K562 (cell line): ENCODE data around the gene MCC. TPM values are rescaled to one million over a fixed set of nuclear protein-coding genes. Genes with fewer than 3 reads are reported as not detected.

Experiments
- ATAC-seq: fragments of 200-7000 bp; cut with Tn5 transposase; 3 replicates; pipeline ENCODE4 v1.9.1; 2020; ENCODE audit warnings: moderate library complexity
- BruUV-seq: library from RNA; stranded (reverse); fragments of 400-500 nt; replicated peaks from 2 replicates; lab custom pipeline; 2021; lab: Mats Ljungman, UMichigan
- CTCF ChIA-PET: fragments of 300-600 bp; formaldehyde crosslinking; extraction: SDS; loops from one replicate; lab custom pipeline; 2021; ENCODE audit warnings: low intra/inter-chr PET ratio; lab: Yijun Ruan, JAX
- POLR2A ChIA-PET: fragments of 300-600, 350-650 bp; sonication (Branson Sonifier 250); formaldehyde crosslinking; extraction: SDS; loops from one replicate; lab custom pipeline; 2021; ENCODE audit warnings: antibody characterized with exemption, inconsistent platforms; lab: Yijun Ruan, JAX
- DNase-seq, 4 experiments: peaks; one replicate each; pipeline versions ENCODE4 v3.0.0 to v3.0.0-alpha.2; 2011 to 2018; ENCODE audit warnings: low spot score in 3 of 4, mixed read lengths in 3 of 4; ENCODE audit errors: extremely low read depth in 1 of 4
- FAIRE-seq: peaks from 2 replicates; lab custom pipeline; 2011; peaks lifted over from hg19 to GRCh38; lab: Jason Lieb, UNC
- H2AFZ ChIP-seq: 2 replicates; pipeline ENCODE4 v1.6.0; 2011; ENCODE audit warnings: low read depth, low read length, control low read depth, inconsistent platforms
- H3K27ac ChIP-seq: fragments of 200-600 bp; 3 replicates; pipeline ENCODE4 v1.8.0; 2011; ENCODE audit warnings: low read depth, mild to moderate bottlenecking, control low read depth, inconsistent platforms, low read length, moderate library complexity, mixed read lengths; ENCODE audit errors: extremely low read depth
- H3K27me3 ChIP-seq, 2 experiments: fragments of 300-600 bp in 1 of 2; 2 replicates in 1 of 2; 3 replicates in 1 of 2; pipeline versions ENCODE4 v1.6.0 to v1.8.0; 2011; ENCODE audit warnings: inconsistent platforms in 2 of 2, low read length in 2 of 2, mild to moderate bottlenecking in 1 of 2, mixed read lengths in 1 of 2, moderate library complexity in 1 of 2; ENCODE audit not compliant: control insufficient read depth in 2 of 2, insufficient read depth in 2 of 2
- H3K36me3 ChIP-seq: fragments of 300-600 bp; 3 replicates; pipeline ENCODE4 v1.8.0; 2011; ENCODE audit warnings: mild to moderate bottlenecking, low read length, inconsistent platforms; ENCODE audit not compliant: control insufficient read depth, insufficient read depth
- H3K4me1 ChIP-seq, 2 experiments: fragments of 200-600 bp in 1 of 2; replicated peaks in 1 of 2; 2 replicates in 1 of 2; 3 replicates in 1 of 2; pipeline versions ENCODE4 v1.5.1 to v1.8.0; 2011; ENCODE audit warnings: inconsistent platforms in 2 of 2, low read length in 2 of 2, mild to moderate bottlenecking in 1 of 2, mixed read lengths in 1 of 2, moderate library complexity in 1 of 2; ENCODE audit not compliant: control insufficient read depth in 2 of 2, insufficient read depth in 2 of 2
- H3K4me2 ChIP-seq: 2 replicates; pipeline ENCODE4 v1.6.1; 2011; ENCODE audit warnings: low read length, control low read depth, inconsistent platforms, mixed read lengths; ENCODE audit not compliant: insufficient read depth
- H3K4me3 ChIP-seq: fragments of 200-600 bp; sonication (generic), shearing (Covaris generic); 2 replicates; pipeline ENCODE4 v1.5.1; 2016; ENCODE audit warnings: control low read depth, inconsistent platforms
- H3K79me2 ChIP-seq: fragments of 200-600 bp; 3 replicates; pipeline ENCODE4 v1.8.0; 2011; ENCODE audit warnings: low read length, inconsistent platforms; ENCODE audit not compliant: control insufficient read depth, insufficient read depth
- H3K9ac ChIP-seq, 2 experiments: 2 replicates each; pipeline versions ENCODE4 v1.6.0 to v1.6.1; 2011; ENCODE audit warnings: low read depth in 2 of 2, low read length in 2 of 2, control low read depth in 1 of 2, inconsistent platforms in 1 of 2, mild to moderate bottlenecking in 1 of 2, mixed read lengths in 1 of 2; ENCODE audit not compliant: insufficient read depth in 1 of 2
- H3K9me1 ChIP-seq: one replicate; pipeline ENCODE4 v1.6.0; 2011; ENCODE audit warnings: inconsistent platforms, mild to moderate bottlenecking, low read length, moderate library complexity; ENCODE audit not compliant: control insufficient read depth, insufficient read depth
- H3K9me3 ChIP-seq: replicated peaks from 2 replicates; pipeline ENCODE4 v1.5.1; 2011; ENCODE audit warnings: low read depth, low read length, inconsistent platforms; ENCODE audit not compliant: control insufficient read depth, insufficient read depth
- H4K20me1 ChIP-seq: replicated peaks from 2 replicates; pipeline ENCODE4 v1.6.1; 2011; ENCODE audit warnings: low read length, inconsistent platforms, mixed read lengths; ENCODE audit not compliant: control insufficient read depth, insufficient read depth
- BRCA1 ChIP-seq, 2 experiments: fragments of 450-650 bp in 1 of 2; sonication (generic) in 1 of 2; formaldehyde crosslinking in 1 of 2; IDR thresholded peaks; 2 replicates each; pipeline versions ENCODE4 v1.5.0 to v1.6.1; 2017 to 2020; ENCODE audit warnings: mild to moderate bottlenecking in 1 of 2, missing genetic modification reagents in 1 of 2
- ETV6 ChIP-seq, 3 experiments: fragments of 150-350 bp in 1 of 3; sonication (generic) in 1 of 3; formaldehyde crosslinking in 1 of 3; IDR thresholded peaks; 2 replicates each; pipeline versions ENCODE4 v1.6.1 to v1.8.0; 2014 to 2022; ENCODE audit warnings: borderline replicate concordance in 2 of 3, low read depth in 2 of 3, antibody characterized with exemption in 1 of 3, low read length in 1 of 3, mild to moderate bottlenecking in 1 of 3, missing genetic modification reagents in 1 of 3
- HNRNPL ChIP-seq: fragments of 200-400 bp; formaldehyde crosslinking; IDR thresholded peaks from 2 replicates; pipeline ENCODE4 v1.6.1; 2017; ENCODE audit warnings: low read depth, mild to moderate bottlenecking, low read length
- MYBL2 ChIP-seq, 2 experiments: fragments of 450-650 bp in 1 of 2; sonication (generic) in 1 of 2; formaldehyde crosslinking in 1 of 2; IDR thresholded peaks; 2 replicates each; pipeline versions ENCODE4 v1.6.1 to v1.8.1; 2017 to 2022; ENCODE audit warnings: borderline replicate concordance in 1 of 2, inconsistent platforms in 1 of 2, low read depth in 1 of 2, mild to moderate bottlenecking in 1 of 2, missing genetic modification reagents in 1 of 2, moderate library complexity in 1 of 2
- NFE2 ChIP-seq: IDR thresholded peaks from 2 replicates; pipeline ENCODE4 v1.6.1; 2014; ENCODE audit warnings: antibody characterized with exemption, low read depth
- NFIX ChIP-seq: fragments of 250-450 bp; sonication (Bioruptor Pico); IDR thresholded peaks from 2 replicates; pipeline ENCODE4 v1.4.0; 2020; ENCODE audit warnings: low read depth, mild to moderate bottlenecking, moderate library complexity
- PHF20 ChIP-seq: fragments of 450-650 bp; IDR thresholded peaks from 2 replicates; pipeline ENCODE4 v1.6.1; 2018; ENCODE audit not compliant: partially characterized antibody
- RBM39 ChIP-seq: fragments of 200-400 bp; formaldehyde crosslinking; optimal IDR thresholded peaks from 2 replicates; pipeline ENCODE3; 2018; ENCODE audit warnings: low read depth, low read length
- SRSF7 ChIP-seq: fragments of 200-400 bp; formaldehyde crosslinking; optimal IDR thresholded peaks from 2 replicates; pipeline ENCODE3; 2017; ENCODE audit warnings: mild to moderate bottlenecking, low read depth, low read length
- TCFL5 ChIP-seq: fragments of 250-450 bp; sonication (Bioruptor Pico); conservative IDR thresholded peaks from 2 replicates; pipeline ENCODE4 v1.6.1; 2021; ENCODE audit warnings: mild to moderate bottlenecking, moderate library complexity, matching md5 sums
- XRCC3 ChIP-seq: fragments of 450-650 bp; IDR thresholded peaks from 2 replicates; pipeline ENCODE4 v1.6.1; 2017; ENCODE audit warnings: mild to moderate bottlenecking, moderate library complexity
- ZNF174 ChIP-seq: fragments of 250-450 bp; sonication (Bioruptor Pico); IDR thresholded peaks from 2 replicates; pipeline ENCODE4 v1.4.0; 2020; ENCODE audit warnings: mild to moderate bottlenecking
- ZNF184 ChIP-seq: sonication (generic); formaldehyde crosslinking; IDR thresholded peaks from 2 replicates; pipeline ENCODE4 v1.5.0; 2020; ENCODE audit warnings: missing genetic modification reagents
- in situ Hi-C: fragments of 300-500 bp; cut with MboI; formaldehyde crosslinking; loops from 4 replicates; pipeline ENCODE4 v1.15.0; 2018; ENCODE audit warnings: inconsistent platforms, mixed read lengths
- intact Hi-C: fragments of 100-400 bp; cut with micrococcal nuclease; formaldehyde crosslinking; loops from 2 replicates; pipeline ENCODE4 v1.14.2; 2022
- polyA plus RNA-seq, 8 experiments: library from polyadenylated mRNA; depleted of rRNA in 4 of 8; stranded (reverse) in 5 of 8; unstranded in 3 of 8; fragments of >200 nt; fragmentation: Nextera tagmentation in 2 of 8; fragmentation: Illumina TruSeq in 1 of 8; extraction: Ambion mirVana in 2 of 8; extraction: Trizol in 1 of 8; gene quantifications; 2 replicates each; pipeline versions ENCODE4 v1.2.1 to v1.2.3, GENCODE V29; 2011 to 2014; ENCODE audit warnings: inconsistent platforms in 1 of 8, missing spikeins in 1 of 8
- total RNA-seq, 7 experiments: library from RNA; depleted of rRNA in 6 of 7; stranded (reverse); fragments of >200 nt in 6 of 7; fragmentation: Illumina TruSeq in 2 of 7; extraction: Trizol in 2 of 7; gene quantifications; 2 replicates each; pipeline versions ENCODE4 v1.2.1 to v1.2.3, GENCODE V29; 2011 to 2021; ENCODE audit warnings: low replicate concordance in 1 of 7
- TF ChIP-seq, protein P1 (sequence below): fragments of 450-650 bp; IDR thresholded peaks from 2 replicates; pipeline ENCODE4 v1.7.1; 2018; ENCODE audit warnings: mild to moderate bottlenecking, low read depth; ENCODE audit not compliant: partially characterized antibody

Gene MCC
- total and polyA plus RNA-seq, 9 of the 15 experiments (the other 6 are each of a cell fraction or from before 2014, with no cell fraction given), result 0.04 to 0.24 (median 0.06) TPM; not detected in 1

DNA sequence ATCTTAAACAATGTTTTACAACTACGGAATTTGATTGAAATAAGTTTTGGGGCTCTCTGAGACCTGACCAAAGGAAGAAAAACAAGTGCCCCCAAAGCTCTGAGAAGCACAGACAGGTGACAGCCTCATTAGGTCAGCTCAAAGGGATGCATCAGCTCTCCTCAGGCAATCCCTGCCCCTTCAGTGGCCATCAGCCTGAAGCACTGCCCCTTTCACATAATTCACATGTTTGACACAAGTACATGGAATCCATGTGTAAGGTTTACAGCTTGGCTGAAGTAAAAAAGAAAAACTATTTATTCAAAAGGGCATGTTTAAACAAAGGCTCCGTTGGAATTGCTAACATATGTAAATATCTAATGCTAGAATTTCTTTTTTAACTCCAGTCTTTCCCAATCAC, 109.7 kb downstream of the MCC start (continued):
- TF ChIP-seq TCFL5 (CRISPR knock-in tag) (no peak), NFE2 (no peak), BRCA1 (IDR thresholded peaks at IDR 0.05) (no peak), BRCA1 (CRISPR knock-in tag; IDR thresholded peaks at IDR 0.05) (no peak), SRSF7 (no peak)

DNA sequence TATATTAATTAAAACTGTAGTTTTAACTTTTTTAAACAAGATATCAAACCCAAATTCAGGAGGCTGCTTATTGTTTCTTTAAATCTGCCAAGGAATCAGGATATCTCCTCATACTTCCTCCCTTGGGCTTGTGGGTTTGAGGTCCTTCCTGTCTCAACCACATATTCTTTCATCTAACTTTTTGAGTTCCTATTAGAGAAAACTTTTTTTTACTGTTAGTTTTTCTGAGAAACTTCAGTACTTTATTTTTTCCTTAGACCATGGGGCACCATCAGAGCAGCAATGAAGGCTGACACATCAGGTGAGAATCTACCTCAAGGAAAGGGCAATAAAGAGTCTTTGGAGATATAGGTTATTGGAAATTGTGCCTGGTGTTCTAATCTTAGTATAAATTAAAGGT, 110.2 kb downstream of the MCC start:
- intact Hi-C loops (no loop called here), in situ Hi-C loops (no loop called here)
- DNase-seq, result no peak
- ChIA-PET POLR2A (no interaction called here), CTCF (interaction anchor here (0.8 to 1.9 kb wide), 3 partner anchors 133 to 234 kb away, joined by 3 to 10 read pairs (median 5); no protein-coding TSS in a partner anchor)
- Histone ChIP-seq H3K79me2 (no peaks in the 10 kb centered on the region), H3K9me1 (no peaks in the 10 kb centered on the region), H3K36me3 (no peaks in the 10 kb centered on the region), H3K4me3 (no peak overlapping the region), H4K20me1 (no peaks in the 10 kb centered on the region), H3K4me2 (no peak overlapping the region), H3K4me1 (no peaks in the 10 kb centered on the region), H3K9me3 (no peaks in the 10 kb centered on the region), H3K27ac (no peak overlapping the region), H3K9ac (no peak overlapping the region), H3K27me3 (no peaks in the 10 kb centered on the region), H2AFZ (no peak overlapping the region)
- no peak for ATAC-seq
- no peak for FAIRE-seq
- BruUV-seq, result no TSS peak
- TF ChIP-seq ETV6 (IDR thresholded peaks at IDR 0.05; ENCODE audit: borderline replicate concordance in 1 of 2, low read depth in 2 of 2, low read length in 1 of 2) (no peak), ETV6 (CRISPR knock-in tag; IDR thresholded peaks at IDR 0.05; ENCODE audit: borderline replicate concordance) (no peak), ZNF174 (CRISPR knock-in tag) (no peak), HNRNPL (no peak), PHF20 (no peak), NFIX (CRISPR knock-in tag) (no peak), RBM39 (no peak), XRCC3 (no peak), MYBL2 (IDR thresholded peaks at IDR 0.05; ENCODE audit: low read depth) (no peak), MYBL2 (CRISPR knock-in tag; IDR thresholded peaks at IDR 0.05; ENCODE audit: borderline replicate concordance) (no peak), ZNF184 (CRISPR knock-in tag) (no peak)
- TF ChIP-seq, protein P1, sequence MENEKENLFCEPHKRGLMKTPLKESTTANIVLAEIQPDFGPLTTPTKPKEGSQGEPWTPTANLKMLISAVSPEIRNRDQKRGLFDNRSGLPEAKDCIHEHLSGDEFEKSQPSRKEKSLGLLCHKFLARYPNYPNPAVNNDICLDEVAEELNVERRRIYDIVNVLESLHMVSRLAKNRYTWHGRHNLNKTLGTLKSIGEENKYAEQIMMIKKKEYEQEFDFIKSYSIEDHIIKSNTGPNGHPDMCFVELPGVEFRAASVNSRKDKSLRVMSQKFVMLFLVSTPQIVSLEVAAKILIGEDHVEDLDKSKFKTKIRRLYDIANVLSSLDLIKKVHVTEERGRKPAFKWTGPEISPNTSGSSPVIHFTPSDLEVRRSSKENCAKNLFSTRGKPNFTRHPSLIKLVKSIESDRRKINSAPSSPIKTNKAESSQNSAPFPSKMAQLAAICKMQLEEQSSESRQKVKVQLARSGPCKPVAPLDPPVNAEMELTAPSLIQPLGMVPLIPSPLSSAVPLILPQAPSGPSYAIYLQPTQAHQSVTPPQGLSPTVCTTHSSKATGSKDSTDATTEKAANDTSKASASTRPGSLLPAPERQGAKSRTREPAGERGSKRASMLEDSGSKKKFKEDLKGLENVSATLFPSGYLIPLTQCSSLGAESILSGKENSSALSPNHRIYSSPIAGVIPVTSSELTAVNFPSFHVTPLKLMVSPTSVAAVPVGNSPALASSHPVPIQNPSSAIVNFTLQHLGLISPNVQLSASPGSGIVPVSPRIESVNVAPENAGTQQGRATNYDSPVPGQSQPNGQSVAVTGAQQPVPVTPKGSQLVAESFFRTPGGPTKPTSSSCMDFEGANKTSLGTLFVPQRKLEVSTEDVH, result no peak
